Heart left ventricle (tissue), 13 donors: ENCODE results near the gene ATXN2.

ENCODE experiments used
- CTCF ChIP-seq, 12 donors: fragments of 200-600 bp; sonication (generic) in 4 of 12; IDR thresholded peaks; one replicate each; pipeline versions ENCODE4 v1.5.0 to v1.8.0; 2018 to 2022; ENCODE audit warnings: antibody characterized with exemption in 12 of 12, mild to moderate bottlenecking in 5 of 12
- POLR2A ChIP-seq, 2 donors: fragments of 450-650 bp; IDR thresholded peaks; one replicate each; pipeline ENCODE4 v1.6.1; 2017; ENCODE audit warnings: antibody characterized with exemption in 2 of 2, mild to moderate bottlenecking in 2 of 2, moderate library complexity in 2 of 2
- donor health status: ischemic (EF 13 %, LVEDD 7.1; RV severe dilation, severe dysfunction).
- donor health status: DM: no; HTN: yes; CAD: no.
- donor health status: DM: no; HTN: no; CAD: no.
- donor health status: ischemic (EF 25% LVEDD 6.9; RV normal size, moderate dysfunction).
- donor health status: ischemic (EF 25% LVEDD 5.7; RV mildly dilated, moderate dysfunction).
- donor health status: ischemic (EF 35%, LVEDD 5.7; RV mildly dilated, moderate dysfunction).
- donor health status: nonischemic (EF 11% LVEDD 7.7; RV severe dilation, severe dysfunction).
- donor health status: DM: yes; HTN: yes; CAD: no.
- donor health status: PGD.
- donor health status: ischemic (EF 29% LVEDD 5.4; RV normal size, mild dysfunction).
- donor health status: nonischemic (EF 23%, LVEDD 6.1; RV moderate dilation, normal function).

DNA sequence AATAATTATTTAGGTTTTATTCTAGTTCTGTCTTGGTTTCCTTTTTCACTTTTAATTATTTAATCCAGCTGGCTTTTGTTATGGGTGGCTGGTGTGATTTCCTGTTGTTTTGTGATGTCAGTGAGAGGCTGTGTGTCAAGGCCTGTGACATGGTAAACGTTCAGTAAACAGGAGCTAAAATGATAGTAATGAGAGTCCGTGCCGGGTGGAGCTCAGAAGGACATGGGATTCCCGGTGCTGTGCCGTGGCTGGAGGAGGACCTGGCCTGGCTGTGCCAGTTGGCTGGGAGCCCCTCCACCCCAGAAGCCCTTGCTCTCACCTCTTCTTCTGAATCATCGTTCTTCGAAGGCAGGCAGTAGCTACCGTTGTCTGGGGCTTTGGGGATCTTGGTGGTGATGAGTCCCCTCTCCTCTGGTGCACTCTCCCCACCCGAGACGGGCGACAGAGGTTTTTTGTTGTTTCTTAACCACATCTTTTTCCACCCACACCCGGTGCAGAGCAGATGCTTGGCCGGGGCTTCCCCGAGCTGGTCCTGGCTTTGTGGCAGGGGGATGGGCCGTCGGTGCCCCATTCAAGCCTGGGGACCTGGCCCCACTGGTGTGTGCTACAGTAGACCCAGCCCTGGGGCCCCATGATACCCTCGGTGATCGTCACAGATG is 164.3 kb downstream of the ATXN2 start:
- TF ChIP-seq POLR2A (IDR thresholded peaks at IDR 0.05): no peak
- no peak for TF ChIP-seq CTCF (IDR thresholded peaks at IDR 0.05)
